MV-4-11 (cell line): Measurements from ENCODE around the gene MYRIP.
A peak's percentile ranks its signal among the peaks of the same experiment; 100 is the strongest.
"Not testable (repeated sequence)": the region's sequence is repeated elsewhere in the genome, so short reads cannot be mapped to it uniquely, and the experiment has no call there.

Experiments
- DNase-seq: peaks from one replicate; lab custom pipeline; 2025; lab: John Stamatoyannopoulos, UW

MYRIP gene

GRCh38 chr3:39809181-39809994 lies at the start of gene MYRIP:
TSS of gene MYRIP (plus strand) at chr3:39809609. CDS start at chr3:39900817, 91,208 bp downstream.
- DNase-seq = peak; percentile 21

- no peak for DNase-seq
Measured at GRCh38 chr3:39760325-39760724, 49.1 kb upstream of the MYRIP start.

GRCh38 chr3:39762537-39763070 lies 46.8 kb upstream of the MYRIP start:
- no peak for DNase-seq

- no peak for DNase-seq
Measured at GRCh38 chr3:39763390-39763789, 46.0 kb upstream of the MYRIP start.

GRCh38 chr3:39765575-39765974 lies 43.8 kb upstream of the MYRIP start:
- no peak for DNase-seq

GRCh38 chr3:39766433-39766832 lies 43.0 kb upstream of the MYRIP start:
- no peak for DNase-seq

- DNase-seq = not testable (repeated sequence)
Measured at GRCh38 chr3:39766909-39767308, 42.5 kb upstream of the MYRIP start.

GRCh38 chr3:39778168-39778567 lies 31.2 kb upstream of the MYRIP start:
- not testable (repeated sequence) for DNase-seq

- no peak for DNase-seq
Measured at GRCh38 chr3:39779511-39780230, 29.7 kb upstream of the MYRIP start.

- no peak for DNase-seq
Measured at GRCh38 chr3:39780352-39780751, 29.1 kb upstream of the MYRIP start.

GRCh38 chr3:39781025-39781424 lies 28.4 kb upstream of the MYRIP start:
- DNase-seq = no peak

GRCh38 chr3:39781632-39782031 lies 27.8 kb upstream of the MYRIP start:
- no peak for DNase-seq

GRCh38 chr3:39783680-39784079 lies 25.7 kb upstream of the MYRIP start:
- DNase-seq = no peak

GRCh38 chr3:39784922-39785321 lies 24.5 kb upstream of the MYRIP start:
- no peak for DNase-seq

- no peak for DNase-seq
Measured at GRCh38 chr3:39788128-39788883, 21.1 kb upstream of the MYRIP start.

- no peak for DNase-seq
Measured at GRCh38 chr3:39791603-39792002, 17.8 kb upstream of the MYRIP start.

- DNase-seq = no peak
Measured at GRCh38 chr3:39794880-39795279, 14.5 kb upstream of the MYRIP start.

- DNase-seq = no peak
Measured at GRCh38 chr3:39801216-39801615, 8.2 kb upstream of the MYRIP start.

GRCh38 chr3:39802486-39802885 lies 6.9 kb upstream of the MYRIP start:
- not testable (repeated sequence) for DNase-seq

- no peak for DNase-seq
Measured at GRCh38 chr3:39803956-39804355, 5.5 kb upstream of the MYRIP start.

- no peak for DNase-seq
Measured at GRCh38 chr3:39804951-39805350, 4.5 kb upstream of the MYRIP start.

- DNase-seq = no peak
Measured at GRCh38 chr3:39805650-39806049, 3.8 kb upstream of the MYRIP start.
